Measurements from ENCODE around the gene CINP. TPM values are rescaled to one million over a fixed set of nuclear protein-coding genes. Genes with fewer than 3 reads are reported as not detected.
"Not testable (repeated sequence)": the region's sequence is repeated elsewhere in the genome, so short reads cannot be mapped to it uniquely, and the experiment has no call there.

CINP gene
- total and polyA plus RNA-seq, 2 of the 13 experiments (the other 11 are each of a cell fraction or from before 2014, with no cell fraction given) = 32.8 to 42.8 TPM

DNA sequence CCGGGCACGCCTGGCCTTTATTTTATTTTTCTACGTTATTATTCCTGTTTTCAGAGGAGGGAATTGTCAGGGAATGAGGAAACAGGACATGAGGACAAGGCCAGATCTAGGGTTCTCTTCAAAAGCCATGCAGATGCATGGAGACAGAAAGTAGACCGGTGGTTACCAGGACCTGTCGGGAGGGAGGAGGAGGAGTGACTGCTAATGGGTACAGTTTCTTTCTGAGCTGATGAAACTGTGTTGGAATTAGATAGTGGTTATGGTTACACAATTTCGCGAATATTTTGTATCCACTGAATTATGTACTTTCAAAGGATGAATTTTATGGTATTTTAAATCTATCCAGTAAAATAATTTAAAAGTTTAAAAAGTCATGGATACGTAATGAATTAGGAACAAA lies 31.9 kb downstream of the CINP start:
- peaks cover 7 to 18% of the 10 kb centered on the region in 2 experiments; a peak in 3 of 5 replicates for H3K36me3 ChIP-seq (replicated peaks in 1 of 2; ENCODE audit: control insufficient read depth in 1 of 2, insufficient read depth in 2 of 2, low read length in 2 of 2)
- WGBS (ENCODE audit: low lambda C conversion rate) = 97% methylated on average over 8 of the region's 8 CpGs
- no peaks in the 10 kb centered on the region for H3K27me3 ChIP-seq (ENCODE audit: control insufficient read depth in 1 of 2, insufficient read depth in 2 of 2, low read length in 2 of 2)
- no peak for DNase-seq (ENCODE audit: low spot score)
- in situ Hi-C loops (cut with HindIII; ENCODE audit: extremely low pct_ligation_motif_present, low pct_unique_long_range_greater_than_20kb) (no loop called here), intact Hi-C loops (cut with micrococcal nuclease; ENCODE audit: unreplicated experiment) (no loop called here)
- TF ChIP-seq PRMT3 (CRISPR knock-in tag; IDR thresholded peaks at IDR 0.05; ENCODE audit: borderline replicate concordance, low read depth) (no peak), CSRNP1 (CRISPR knock-in tag; IDR thresholded peaks at IDR 0.05) (no peak), ZNF816 (CRISPR knock-in tag; IDR thresholded peaks at IDR 0.05; ENCODE audit: borderline replicate concordance) (no peak), ZNF546 (CRISPR knock-in tag; conservative IDR thresholded peaks at IDR 0.05) (no peak), JARID2 (CRISPR knock-in tag; IDR thresholded peaks at IDR 0.05; ENCODE audit: insufficient replicate concordance) (no peak), ZNF207 (IDR thresholded peaks at IDR 0.05; ENCODE audit: borderline replicate concordance) (no peak)
- no peaks in the 10 kb centered on the region for H3K79me2 ChIP-seq (ENCODE audit: insufficient read depth, low read length)
- H3K4me2 ChIP-seq (ENCODE audit: low read depth, low read length) = no peak overlapping the region
- H3K4me1 ChIP-seq (ENCODE audit: insufficient read depth, low read length) = no peaks in the 10 kb centered on the region
- FAIRE-seq = no peak
- BruUV-seq (replicated peaks) = no TSS peak
- no peak for ATAC-seq
- no peaks in the 10 kb centered on the region for H3K9me3 ChIP-seq (ENCODE audit: low read length)
- ChIA-PET POLR2A (no interaction called here), CTCF (ENCODE audit: low intra/inter-chr PET ratio, low total read pairs) (no interaction called here)
- no peak overlapping the region for H2AFZ ChIP-seq (ENCODE audit: low read length)
- H4K20me1 ChIP-seq (ENCODE audit: insufficient read depth, low read length) = no peaks in the 10 kb centered on the region
- no peak overlapping the region for H3K9ac ChIP-seq (ENCODE audit: insufficient read depth, low read depth, low read length)
- no peak overlapping the region for H3K27ac ChIP-seq (ENCODE audit: extremely low read length, insufficient read depth, low read length)
- no peak overlapping the region for H3K4me3 ChIP-seq (replicated peaks in 1 of 3; ENCODE audit: insufficient read depth in 1 of 3, low read depth in 2 of 3, low read length in 3 of 3)

DNA sequence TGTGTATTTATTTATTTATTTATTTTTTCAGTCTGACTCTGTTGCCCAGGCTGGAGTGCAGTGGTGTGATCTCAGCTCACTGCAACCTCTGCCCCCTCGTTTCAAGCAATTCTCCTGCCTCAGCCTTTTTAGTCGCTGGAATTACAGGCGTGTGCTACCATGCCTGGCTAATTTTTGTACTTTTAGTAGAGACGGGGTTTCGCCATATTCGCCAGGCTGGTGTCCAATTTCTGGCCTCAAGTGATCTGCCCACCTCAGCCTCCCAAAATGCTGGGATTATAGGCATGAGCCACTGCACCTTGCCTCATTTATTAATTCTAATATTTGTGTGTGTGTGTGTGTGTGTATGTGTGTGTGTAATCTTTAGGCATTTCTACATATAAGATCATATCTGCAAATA lies 33.3 kb downstream of the CINP start:
- H2AFZ ChIP-seq (ENCODE audit: low read length); H3K27ac ChIP-seq (ENCODE audit: extremely low read length, insufficient read depth, low read length); H3K4me1 ChIP-seq (ENCODE audit: insufficient read depth, low read length); H3K79me2 ChIP-seq (ENCODE audit: insufficient read depth, low read length); ATAC-seq; H3K4me2 ChIP-seq (ENCODE audit: low read depth, low read length); H3K9ac ChIP-seq (ENCODE audit: insufficient read depth, low read depth, low read length); H3K27me3 ChIP-seq (ENCODE audit: control insufficient read depth in 1 of 2, insufficient read depth in 2 of 2, low read length in 2 of 2); FAIRE-seq; H3K9me3 ChIP-seq (ENCODE audit: low read length); H3K4me3 ChIP-seq (replicated peaks in 1 of 3; ENCODE audit: insufficient read depth in 1 of 3, low read depth in 2 of 3, low read length in 3 of 3); intact Hi-C loops (cut with micrococcal nuclease; ENCODE audit: unreplicated experiment); CTCF ChIA-PET (ENCODE audit: low intra/inter-chr PET ratio, low total read pairs); BruUV-seq (replicated peaks); POLR2A ChIA-PET; H4K20me1 ChIP-seq (ENCODE audit: insufficient read depth, low read length); DNase-seq (ENCODE audit: low spot score); in situ Hi-C loops (cut with HindIII; ENCODE audit: extremely low pct_ligation_motif_present, low pct_unique_long_range_greater_than_20kb): not testable (repeated sequence)
- 93% methylated on average over 6 of the region's 6 CpGs for WGBS (ENCODE audit: low lambda C conversion rate)
- H3K36me3 ChIP-seq (replicated peaks in 1 of 2; ENCODE audit: control insufficient read depth in 1 of 2, insufficient read depth in 2 of 2, low read length in 2 of 2) = peaks cover 5 to 12% of the 10 kb centered on the region in 2 experiments; a peak in 3 of 5 replicates
